GM12892 (cell line): ENCODE measurements around the gene ERBB4.

Source experiments
- POLR2A ChIP-seq: IDR thresholded peaks from 2 replicates; pipeline ENCODE4 v1.6.1; 2011; ENCODE audit warnings: low read depth, low read length, control low read depth
- POLR2AphosphoS5 ChIP-seq: IDR thresholded peaks from 2 replicates; pipeline ENCODE4 v1.6.1; 2011; ENCODE audit warnings: low read depth, low read length, control low read depth
- TAF1 ChIP-seq: IDR thresholded peaks from 2 replicates; pipeline ENCODE4 v1.6.1; 2011; ENCODE audit warnings: low read depth, mild to moderate bottlenecking, control low read depth, low read length, borderline replicate concordance

DNA sequence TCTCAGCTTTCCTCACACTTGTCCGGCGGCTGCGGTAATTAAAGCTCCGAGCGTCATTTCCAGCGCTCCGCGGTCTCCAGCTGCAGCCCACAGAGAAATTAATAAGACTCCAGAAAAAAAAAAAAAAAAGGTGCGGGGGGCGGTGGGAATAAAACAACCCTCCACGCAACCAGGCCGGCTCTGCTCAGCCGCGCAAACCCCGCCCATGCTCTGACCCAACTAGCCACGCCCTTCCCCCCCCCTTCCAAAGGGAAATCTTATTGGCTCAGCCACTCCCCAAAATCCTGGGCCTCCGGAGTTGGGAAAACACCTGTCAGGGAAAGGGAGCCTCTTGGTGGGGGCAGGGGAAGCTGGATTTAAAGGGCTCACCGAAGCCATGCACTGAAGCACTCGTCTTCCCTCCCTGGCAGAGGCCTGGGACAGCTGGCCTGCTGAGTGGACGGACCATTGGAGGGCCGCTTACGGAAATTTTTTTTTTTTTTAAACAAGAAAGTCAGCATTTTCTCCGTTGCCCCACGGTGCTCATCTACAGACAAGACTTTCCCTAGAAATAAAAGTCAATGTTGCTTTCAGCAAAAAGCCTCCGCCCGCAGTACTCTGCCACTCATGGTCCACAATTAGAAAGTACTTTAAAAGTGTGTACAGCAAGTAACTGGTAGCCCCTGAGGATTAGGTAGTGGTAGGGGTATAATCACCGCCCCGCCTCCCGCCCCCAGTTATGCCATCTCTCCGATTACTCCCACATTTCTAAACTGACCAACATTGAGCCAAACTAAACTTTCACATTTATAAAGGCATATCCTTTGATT, 674 bp upstream of the ERBB4 start:
- TF ChIP-seq POLR2AphosphoS5 (no peak), POLR2A (no peak), TAF1 (no peak)
